Neural cell (in vitro differentiated cells): ENCODE measurements around the gene SHROOM2. TPM values are rescaled to one million over a fixed set of nuclear protein-coding genes. Genes with fewer than 3 reads are reported as not detected.

ENCODE experiments used
- H2AFZ ChIP-seq: fragments of 200-600, 300-800 bp; sonication (generic), shearing (Covaris generic); 2 replicates; pipeline ENCODE4 v1.6.0; 2014; ENCODE audit warnings: low read depth, mild to moderate bottlenecking, antibody characterized with exemption, low read length, moderate library complexity
- H3F3A ChIP-seq: fragments of 200-600 bp; shearing (Covaris generic); 2 replicates; pipeline ENCODE4 v1.6.1; 2016; ENCODE audit warnings: mild to moderate bottlenecking, moderate library complexity, mixed read lengths, antibody characterized with exemption, low read length; ENCODE audit not compliant: insufficient read depth, poor library complexity, severe bottlenecking
- H3K27ac ChIP-seq: fragments of 200-600, 300-800 bp; sonication (generic), shearing (Covaris generic); 2 replicates; pipeline ENCODE4 v1.5.1; 2014; ENCODE audit warnings: mild to moderate bottlenecking, low read length, moderate library complexity
- H3K27me3 ChIP-seq: fragments of 300-800, 200-600 bp; sonication (generic), shearing (Covaris generic); 2 replicates; pipeline ENCODE4 v1.6.0; 2014; ENCODE audit warnings: mild to moderate bottlenecking, low read depth, low read length, moderate library complexity; ENCODE audit not compliant: insufficient read depth
- H3K36me3 ChIP-seq: fragments of 300-800, 200-600 bp; sonication (generic), shearing (Covaris generic); 2 replicates; pipeline ENCODE4 v1.5.1; 2014; ENCODE audit warnings: mild to moderate bottlenecking, antibody characterized with exemption, low read length, moderate library complexity; ENCODE audit not compliant: insufficient read depth
- H3K4me2 ChIP-seq: fragments of 300-800, 200-600 bp; sonication (generic), shearing (Covaris generic); 2 replicates; pipeline ENCODE4 v1.6.0; 2014; ENCODE audit warnings: mild to moderate bottlenecking, low read length
- H3K4me3 ChIP-seq: fragments of 300-800, 200-600 bp; sonication (generic), shearing (Covaris generic); 2 replicates; pipeline ENCODE4 v1.5.1; 2014; ENCODE audit warnings: mild to moderate bottlenecking, low read length, moderate library complexity
- H3K79me2 ChIP-seq: fragments of 200-600 bp; shearing (Covaris generic); replicated peaks from 2 replicates; pipeline ENCODE4 v1.6.0; 2014; ENCODE audit warnings: mild to moderate bottlenecking, low read length, moderate library complexity; ENCODE audit not compliant: insufficient read depth
- H3K9ac ChIP-seq: fragments of 300-800, 200-600 bp; sonication (generic), shearing (Covaris generic); 2 replicates; pipeline ENCODE4 v1.6.1; 2016; ENCODE audit warnings: mild to moderate bottlenecking, low read length, mixed read lengths
- H3K9me2 ChIP-seq: fragments of 200-600 bp; shearing (Covaris generic); 2 replicates; pipeline ENCODE4 v1.6.1; 2016; ENCODE audit warnings: mild to moderate bottlenecking, low read length, mixed read lengths; ENCODE audit not compliant: insufficient read depth
- H3K9me3 ChIP-seq: fragments of 200-600, 300-800 bp; sonication (generic), shearing (Covaris generic); 2 replicates; pipeline ENCODE4 v1.6.1; 2016; ENCODE audit warnings: mild to moderate bottlenecking, mixed run types, low read length, moderate library complexity, mixed read lengths
- H4K20me1 ChIP-seq: fragments of 200-600 bp; shearing (Covaris generic); 2 replicates; pipeline ENCODE4 v1.6.1; 2016; ENCODE audit warnings: mild to moderate bottlenecking, mixed run types; ENCODE audit not compliant: insufficient read depth
- CTCF ChIP-seq: fragments of 450-650 bp; IDR thresholded peaks from 2 replicates; pipeline ENCODE4 v1.5.1; 2014; ENCODE audit warnings: antibody characterized with exemption, mild to moderate bottlenecking, moderate library complexity; ENCODE audit not compliant: poor library complexity, severe bottlenecking
- EP300 ChIP-seq: fragments of 450-650 bp; conservative IDR thresholded peaks from 2 replicates; pipeline ENCODE4 v1.6.1; 2014; ENCODE audit warnings: antibody characterized with exemption, mild to moderate bottlenecking, moderate library complexity; ENCODE audit not compliant: poor library complexity, severe bottlenecking
- EZH2 ChIP-seq: fragments of 200-600, 300-800 bp; shearing (Covaris generic), sonication (generic); IDR thresholded peaks from 2 replicates; pipeline ENCODE4 v1.6.1; 2014; ENCODE audit warnings: antibody characterized with exemption, low read length, borderline replicate concordance, mild to moderate bottlenecking; ENCODE audit not compliant: insufficient read depth, poor library complexity, severe bottlenecking
- MXI1 ChIP-seq: fragments of 450-650 bp; conservative IDR thresholded peaks from 2 replicates; pipeline ENCODE4 v1.6.1; 2014; ENCODE audit warnings: antibody characterized with exemption, mild to moderate bottlenecking; ENCODE audit not compliant: poor library complexity, severe bottlenecking
- POLR2AphosphoS5 ChIP-seq: IDR thresholded peaks from 2 replicates; pipeline ENCODE4 v1.6.1; 2012
- RAD21 ChIP-seq: fragments of 450-650 bp; conservative IDR thresholded peaks from 2 replicates; pipeline ENCODE4 v1.6.1; 2014; ENCODE audit warnings: antibody characterized with exemption, mild to moderate bottlenecking, moderate library complexity
- SMC3 ChIP-seq: fragments of 450-650 bp; conservative IDR thresholded peaks from 2 replicates; pipeline ENCODE4 v1.6.1; 2014; ENCODE audit warnings: antibody characterized with exemption, mild to moderate bottlenecking, moderate library complexity; ENCODE audit not compliant: poor library complexity
- TAF1 ChIP-seq: IDR thresholded peaks from 2 replicates; pipeline ENCODE4 v1.6.1; 2012; ENCODE audit warnings: low read depth
- polyA plus RNA-seq: library from polyadenylated mRNA; depleted of rRNA; stranded (reverse); fragments of >200 nt; gene quantifications from 2 replicates; pipeline ENCODE4 v1.2.3, GENCODE V29; 2014
- TF ChIP-seq, protein P1 (sequence below): IDR thresholded peaks from 2 replicates; pipeline ENCODE4 v1.6.1; 2012; ENCODE audit warnings: borderline replicate concordance

SHROOM2 gene
- polyA plus RNA-seq, 1 donor from 2014 or later: 9.2 TPM

- Histone ChIP-seq H3K27ac (no peak overlapping the region), H3K36me3 (no peaks in the 10 kb centered on the region), H3K9ac (no peak overlapping the region), H4K20me1 (no peaks in the 10 kb centered on the region), H3K4me3 (no peak overlapping the region), H3K79me2 (no peaks in the 10 kb centered on the region), H3K4me2 (no peak overlapping the region), H3K9me2 (no peaks in the 10 kb centered on the region), H2AFZ (no peak overlapping the region), H3F3A (no peaks in the 10 kb centered on the region), H3K9me3 (no peaks in the 10 kb centered on the region), H3K27me3 (no peaks in the 10 kb centered on the region)
- no peak for TF ChIP-seq RAD21
- TF ChIP-seq MXI1: no peak
- no peak for TF ChIP-seq TAF1
- TF ChIP-seq EP300: no peak
- TF ChIP-seq CTCF: no peak
- TF ChIP-seq POLR2AphosphoS5: no peak
- TF ChIP-seq, protein P1, sequence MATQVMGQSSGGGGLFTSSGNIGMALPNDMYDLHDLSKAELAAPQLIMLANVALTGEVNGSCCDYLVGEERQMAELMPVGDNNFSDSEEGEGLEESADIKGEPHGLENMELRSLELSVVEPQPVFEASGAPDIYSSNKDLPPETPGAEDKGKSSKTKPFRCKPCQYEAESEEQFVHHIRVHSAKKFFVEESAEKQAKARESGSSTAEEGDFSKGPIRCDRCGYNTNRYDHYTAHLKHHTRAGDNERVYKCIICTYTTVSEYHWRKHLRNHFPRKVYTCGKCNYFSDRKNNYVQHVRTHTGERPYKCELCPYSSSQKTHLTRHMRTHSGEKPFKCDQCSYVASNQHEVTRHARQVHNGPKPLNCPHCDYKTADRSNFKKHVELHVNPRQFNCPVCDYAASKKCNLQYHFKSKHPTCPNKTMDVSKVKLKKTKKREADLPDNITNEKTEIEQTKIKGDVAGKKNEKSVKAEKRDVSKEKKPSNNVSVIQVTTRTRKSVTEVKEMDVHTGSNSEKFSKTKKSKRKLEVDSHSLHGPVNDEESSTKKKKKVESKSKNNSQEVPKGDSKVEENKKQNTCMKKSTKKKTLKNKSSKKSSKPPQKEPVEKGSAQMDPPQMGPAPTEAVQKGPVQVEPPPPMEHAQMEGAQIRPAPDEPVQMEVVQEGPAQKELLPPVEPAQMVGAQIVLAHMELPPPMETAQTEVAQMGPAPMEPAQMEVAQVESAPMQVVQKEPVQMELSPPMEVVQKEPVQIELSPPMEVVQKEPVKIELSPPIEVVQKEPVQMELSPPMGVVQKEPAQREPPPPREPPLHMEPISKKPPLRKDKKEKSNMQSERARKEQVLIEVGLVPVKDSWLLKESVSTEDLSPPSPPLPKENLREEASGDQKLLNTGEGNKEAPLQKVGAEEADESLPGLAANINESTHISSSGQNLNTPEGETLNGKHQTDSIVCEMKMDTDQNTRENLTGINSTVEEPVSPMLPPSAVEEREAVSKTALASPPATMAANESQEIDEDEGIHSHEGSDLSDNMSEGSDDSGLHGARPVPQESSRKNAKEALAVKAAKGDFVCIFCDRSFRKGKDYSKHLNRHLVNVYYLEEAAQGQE: no peak
- no peak for TF ChIP-seq SMC3
- TF ChIP-seq EZH2: no peak
Observed at GRCh38 chrX:9842541-9842940, 56.3 kb downstream of the SHROOM2 start.

- H3F3A ChIP-seq: no peaks in the 10 kb centered on the region
- H3K27me3 ChIP-seq: no peaks in the 10 kb centered on the region
- H3K4me3 ChIP-seq: no peak overlapping the region
- no peaks in the 10 kb centered on the region for H3K36me3 ChIP-seq
- H2AFZ ChIP-seq: no peak overlapping the region
- no peaks in the 10 kb centered on the region for H3K79me2 ChIP-seq
- H3K9me2 ChIP-seq: no peaks in the 10 kb centered on the region
- H3K4me2 ChIP-seq: no peak overlapping the region
- no peaks in the 10 kb centered on the region for H4K20me1 ChIP-seq
- TF ChIP-seq EZH2 (no peak), RAD21 (no peak), CTCF (no peak), SMC3 (no peak), MXI1 (no peak), EP300 (no peak), TAF1 (no peak), POLR2AphosphoS5 (no peak)
- TF ChIP-seq, protein P1: no peak
- no peaks in the 10 kb centered on the region for H3K9me3 ChIP-seq
- no peak overlapping the region for H3K9ac ChIP-seq
- H3K27ac ChIP-seq: no peak overlapping the region
Observed at GRCh38 chrX:9844936-9845577, 58.8 kb downstream of the SHROOM2 start.
